ENCODE measurements around the gene DNAJC5. TPM values are rescaled to one million over a fixed set of nuclear protein-coding genes. Genes with fewer than 3 reads are reported as not detected.

The DNAJC5 gene
- polyA plus RNA-seq, 1 donor (not counting 4 experiments of a cell fraction or from before 2014, with no cell fraction given), result 43.7 TPM

- H3K4me3 ChIP-seq (ENCODE audit: control insufficient read depth in 2 of 3, extremely low read depth in 1 of 3, insufficient read depth in 2 of 3, low read depth in 1 of 3, low read length in 3 of 3), result no peak overlapping the region
- no peak overlapping the region for H2AFZ ChIP-seq (ENCODE audit: control insufficient read depth, low read length)
- FAIRE-seq (no peak), DNase-seq (ENCODE audit: low read depth, low spot score) (no peak)
- no peaks in the 10 kb centered on the region for H3K27me3 ChIP-seq (ENCODE audit: control insufficient read depth, extremely low read depth, insufficient read depth, low read length)
- H3K27ac ChIP-seq (ENCODE audit: control insufficient read depth, insufficient read depth, low read length), result no peak overlapping the region
- peaks cover 4% of the 10 kb centered on the region for H3K9me3 ChIP-seq (ENCODE audit: control insufficient read depth, low read depth, low read length)
- H3K9ac ChIP-seq (ENCODE audit: control insufficient read depth, extremely low read depth, insufficient read depth, low read length), result no peak overlapping the region
- H3K79me2 ChIP-seq (ENCODE audit: control insufficient read depth, insufficient read depth, low read length), result peaks cover 12% of the 10 kb centered on the region
- TF ChIP-seq EZH2 (IDR thresholded peaks at IDR 0.05; ENCODE audit: low read length), result no peak
- TF ChIP-seq CTCF (optimal IDR thresholded peaks at IDR 0.05 in 1 of 3, IDR thresholded peaks at IDR 0.05 in 1 of 3, conservative IDR thresholded peaks at IDR 0.05 in 1 of 3; ENCODE audit: extremely low read depth in 1 of 3, insufficient read depth in 2 of 3, low read length in 3 of 3), result no peak
- H3K9me1 ChIP-seq (ENCODE audit: control insufficient read depth, extremely low read depth, insufficient read depth, low read length), result no peaks in the 10 kb centered on the region
- H3K36me3 ChIP-seq (ENCODE audit: control insufficient read depth in 2 of 2, extremely low read depth in 1 of 2, insufficient read depth in 2 of 2, low read length in 2 of 2), result peaks cover 27 to 34% of the 10 kb centered on the region in 2 experiments
- no peak overlapping the region for H3K4me2 ChIP-seq (ENCODE audit: control insufficient read depth, extremely low read depth, insufficient read depth, low read depth, low read length)
- peaks cover 5% of the 10 kb centered on the region for H3K4me1 ChIP-seq (ENCODE audit: control insufficient read depth, extremely low read depth, insufficient read depth, low read length)
- dilution Hi-C loops (cut with MboI; ENCODE audit: extremely low pct_ligation_motif_present, low sequenced_read_pairs), result no loop called here
- no peaks in the 10 kb centered on the region for H4K20me1 ChIP-seq (ENCODE audit: control insufficient read depth, extremely low read depth, insufficient read depth, low read length)
Observed at GRCh38 chr20:63964412-63964811, 69.5 kb downstream of the DNAJC5 start.

- H3K27me3 ChIP-seq (ENCODE audit: control insufficient read depth, extremely low read depth, insufficient read depth, low read length), result peaks cover 4% of the 10 kb centered on the region
- no peak overlapping the region for H3K4me2 ChIP-seq (ENCODE audit: control insufficient read depth, extremely low read depth, insufficient read depth, low read depth, low read length)
- FAIRE-seq (no peak), DNase-seq (ENCODE audit: low read depth, low spot score) (no peak)
- TF ChIP-seq EZH2 (IDR thresholded peaks at IDR 0.05; ENCODE audit: low read length) (no peak), CTCF (optimal IDR thresholded peaks at IDR 0.05 in 1 of 3, IDR thresholded peaks at IDR 0.05 in 1 of 3, conservative IDR thresholded peaks at IDR 0.05 in 1 of 3; ENCODE audit: extremely low read depth in 1 of 3, insufficient read depth in 2 of 3, low read length in 3 of 3) (no peak)
- H3K27ac ChIP-seq (ENCODE audit: control insufficient read depth, insufficient read depth, low read length), result no peak overlapping the region
- dilution Hi-C loops (cut with MboI; ENCODE audit: extremely low pct_ligation_motif_present, low sequenced_read_pairs), result no loop called here
- H3K36me3 ChIP-seq (ENCODE audit: control insufficient read depth in 2 of 2, extremely low read depth in 1 of 2, insufficient read depth in 2 of 2, low read length in 2 of 2), result peaks cover 22 to 33% of the 10 kb centered on the region in 2 experiments
- no peaks in the 10 kb centered on the region for H3K9me1 ChIP-seq (ENCODE audit: control insufficient read depth, extremely low read depth, insufficient read depth, low read length)
- peaks cover 4% of the 10 kb centered on the region for H3K9me3 ChIP-seq (ENCODE audit: control insufficient read depth, low read depth, low read length)
- H3K79me2 ChIP-seq (ENCODE audit: control insufficient read depth, insufficient read depth, low read length), result peaks cover 12% of the 10 kb centered on the region
- no peak overlapping the region for H3K4me3 ChIP-seq (ENCODE audit: control insufficient read depth in 2 of 3, extremely low read depth in 1 of 3, insufficient read depth in 2 of 3, low read depth in 1 of 3, low read length in 3 of 3)
- H3K9ac ChIP-seq (ENCODE audit: control insufficient read depth, extremely low read depth, insufficient read depth, low read length), result no peak overlapping the region
- H4K20me1 ChIP-seq (ENCODE audit: control insufficient read depth, extremely low read depth, insufficient read depth, low read length), result no peaks in the 10 kb centered on the region
- peaks cover 5% of the 10 kb centered on the region for H3K4me1 ChIP-seq (ENCODE audit: control insufficient read depth, extremely low read depth, insufficient read depth, low read length)
- H2AFZ ChIP-seq (ENCODE audit: control insufficient read depth, low read length), result no peak overlapping the region
Observed at GRCh38 chr20:63966172-63966943, 71.4 kb downstream of the DNAJC5 start.
